GM12878 (cell line): ENCODE measurements around the gene RAB22A. TPM values are rescaled to one million over a fixed set of nuclear protein-coding genes. Genes with fewer than 3 reads are reported as not detected.
A peak's percentile ranks its signal among the peaks of the same experiment; 100 is the strongest.

Experiments used
- BHLHE40 ChIP-seq, 2 experiments: fragments of 450-650 bp in 1 of 2; IDR thresholded peaks; 2 replicates each; pipeline ENCODE4 v1.6.1; 2011 to 2017; ENCODE audit warnings: low read depth in 2 of 2, borderline replicate concordance in 1 of 2, improper control_type of control experiment in 1 of 2, low read length in 1 of 2, mild to moderate bottlenecking in 1 of 2
- DPF2 ChIP-seq: fragments of 450-650 bp; IDR thresholded peaks from 2 replicates; pipeline ENCODE4 v1.6.1; 2017; ENCODE audit warnings: mild to moderate bottlenecking
- ESRRA ChIP-seq: IDR thresholded peaks from 2 replicates; pipeline ENCODE4 v1.6.1; 2012; ENCODE audit warnings: mild to moderate bottlenecking, low read length, improper control_type of control experiment
- IRF5 ChIP-seq: fragments of 450-650 bp; IDR thresholded peaks from 2 replicates; pipeline ENCODE4 v1.6.1; 2017; ENCODE audit warnings: borderline replicate concordance
- MEF2B ChIP-seq: fragments of 450-650 bp; IDR thresholded peaks from 2 replicates; pipeline ENCODE4 v1.6.1; 2018; ENCODE audit warnings: mild to moderate bottlenecking, moderate library complexity; ENCODE audit not compliant: partially characterized antibody, poor library complexity, severe bottlenecking
- NFXL1 ChIP-seq: fragments of 450-650 bp; IDR thresholded peaks from 2 replicates; pipeline ENCODE4 v1.6.1; 2017; ENCODE audit warnings: antibody characterized with exemption, mild to moderate bottlenecking, borderline replicate concordance
- NKRF ChIP-seq: fragments of 450-650 bp; conservative IDR thresholded peaks from 2 replicates; pipeline ENCODE4 v1.6.1; 2017; ENCODE audit warnings: mild to moderate bottlenecking, moderate library complexity
- NR2C1 ChIP-seq: fragments of 450-650 bp; IDR thresholded peaks from 2 replicates; pipeline ENCODE4 v1.6.1; 2017; ENCODE audit warnings: antibody characterized with exemption, mild to moderate bottlenecking, moderate library complexity
- RB1 ChIP-seq: fragments of 450-650 bp; formaldehyde crosslinking; IDR thresholded peaks from 2 replicates; pipeline ENCODE4 v1.6.1; 2017; ENCODE audit warnings: mild to moderate bottlenecking, borderline replicate concordance
- REST ChIP-seq: IDR thresholded peaks from 2 replicates; pipeline ENCODE4 v1.6.1; 2012; ENCODE audit warnings: mild to moderate bottlenecking, low read depth, low read length
- SMARCA5 ChIP-seq: fragments of 450-650 bp; IDR thresholded peaks from 2 replicates; pipeline ENCODE4 v1.6.1; 2017; ENCODE audit warnings: mild to moderate bottlenecking
- STAT3 ChIP-seq: IDR thresholded peaks from 2 replicates; pipeline ENCODE4 v1.6.1; 2011; ENCODE audit warnings: low read depth, low read length, improper control_type of control experiment
- SUZ12 ChIP-seq: fragments of 200-600 bp; sonication (generic); IDR thresholded peaks from one replicate; pipeline ENCODE4 v1.6.1; 2018; ENCODE audit warnings: antibody characterized with exemption, mild to moderate bottlenecking; ENCODE audit not compliant: unreplicated experiment
- polyA plus RNA-seq, 11 experiments: library from polyadenylated mRNA; depleted of rRNA in 4 of 11; unstranded in 6 of 11; stranded (reverse) in 5 of 11; fragments of >200 nt; fragmentation: Nextera tagmentation in 4 of 11; fragmentation: Illumina TruSeq in 1 of 11; extraction: Ambion mirVana in 4 of 11; extraction: Trizol in 1 of 11; gene quantifications; 1 replicate in 1 of 11; 2 replicates in 10 of 11; pipeline versions ENCODE4 v1.2.1 to v1.2.3, GENCODE V29; 2011 to 2016; ENCODE audit warnings: inconsistent platforms in 2 of 11, missing spikeins in 2 of 11, low read depth in 1 of 11
- total RNA-seq, 4 experiments: library from RNA; depleted of rRNA in 3 of 4; stranded (reverse); fragments of >200 nt in 3 of 4; fragmentation: Illumina TruSeq in 1 of 4; extraction: Trizol in 1 of 4; gene quantifications; 2 replicates each; pipeline versions ENCODE4 v1.2.1 to v1.2.3, GENCODE V29; 2013 to 2021
- TF ChIP-seq, protein P1 (sequence below): IDR thresholded peaks from 2 replicates; pipeline ENCODE4 v1.6.1; 2011; ENCODE audit warnings: low read depth, mild to moderate bottlenecking, low read length, moderate library complexity, borderline replicate concordance; ENCODE audit errors: extremely low read depth

The RAB22A gene
- total and polyA plus RNA-seq, 10 of the 15 experiments (the other 5 are each of a cell fraction or from before 2014, with no cell fraction given): 2.7 to 12.0 (median 10.0) TPM

- TF ChIP-seq MEF2B (no peak), SMARCA5 (peak; percentile 87), IRF5 (no peak), REST (no peak), ESRRA (no peak), DPF2 (peak; percentile 83), NR2C1 (peak; percentile 60), STAT3 (no peak), NFXL1 (peak; percentile 83; the same call in 1 of the 2 replicates), SUZ12 (no peak), BHLHE40 (IDR thresholded peaks at IDR 0.05; ENCODE audit: borderline replicate concordance in 1 of 2, low read depth in 2 of 2, low read length in 1 of 2) (peak in 1 of 2 experiments; percentile 85; a peak in 2 of 4 replicates), NKRF (peak; percentile 96), RB1 (peak; percentile 82)
- TF ChIP-seq, protein P1, sequence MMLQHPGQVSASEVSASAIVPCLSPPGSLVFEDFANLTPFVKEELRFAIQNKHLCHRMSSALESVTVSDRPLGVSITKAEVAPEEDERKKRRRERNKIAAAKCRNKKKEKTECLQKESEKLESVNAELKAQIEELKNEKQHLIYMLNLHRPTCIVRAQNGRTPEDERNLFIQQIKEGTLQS: no peak
Observed at GRCh38 chr20:58309591-58310290, at the start of gene RAB22A (continued).
